ENCODE measurements around the gene DEF6. TPM values are rescaled to one million over a fixed set of nuclear protein-coding genes. Genes with fewer than 3 reads are reported as not detected.
"Not testable (repeated sequence)": the region's sequence is repeated elsewhere in the genome, so short reads cannot be mapped to it uniquely, and the experiment has no call there.

Gene DEF6
- total and polyA plus RNA-seq, 2 experiments from 2014 or later: 5.1 to 7.2 TPM

DNA sequence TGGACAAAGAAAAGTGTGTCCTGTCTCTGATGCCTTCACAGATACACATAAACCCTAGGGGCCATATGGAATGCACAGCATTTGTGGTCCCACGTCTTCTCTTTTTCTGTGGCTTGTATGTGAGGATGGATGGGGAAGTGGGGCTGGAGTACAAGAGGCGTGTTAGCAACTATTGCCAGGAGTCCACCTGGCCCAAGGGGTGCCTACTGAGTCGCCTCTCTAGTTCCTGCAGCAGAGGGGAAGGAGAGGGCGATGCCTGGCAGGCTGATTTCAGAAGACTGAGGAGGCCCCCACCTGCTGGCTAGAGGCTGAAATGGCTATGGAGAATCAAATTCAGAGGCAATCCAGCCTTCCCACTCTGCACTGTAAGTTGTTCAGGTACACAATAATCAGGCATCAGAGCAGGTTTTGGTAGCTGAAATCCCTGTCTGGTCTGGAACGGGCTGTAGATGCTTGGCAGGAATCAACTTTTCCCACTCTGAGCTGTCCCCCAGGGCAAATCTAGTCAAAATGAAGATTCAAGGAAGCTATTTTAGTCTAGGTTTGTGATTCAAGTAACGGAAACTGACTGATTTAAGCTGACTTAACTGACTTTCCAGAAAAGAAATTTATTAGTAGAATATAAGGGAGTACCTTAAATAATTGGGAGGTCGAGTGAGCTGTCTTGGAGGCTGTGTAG, 29.9 kb downstream of the DEF6 start:
- Mint-ChIP-seq H3K9me3 (peaks cover 13% of the 10 kb centered on the region), H3K27ac (no peak overlapping the region; the same call in 1 of the 2 replicates), H3K4me3 (no peak overlapping the region), H3K4me1 (peaks cover 8% of the 10 kb centered on the region), H3K27me3 (ENCODE audit: insufficient read depth, low read depth, poor library complexity) (peaks cover 3% of the 10 kb centered on the region), H3K36me3 (ENCODE audit: low read depth) (peaks cover 3% of the 10 kb centered on the region; the same call in 2 of the 3 replicates)
- Histone ChIP-seq H3K4me2 (no peak overlapping the region), H3K4me1 (ENCODE audit: insufficient read depth) (peaks cover 3% of the 10 kb centered on the region; the same call in 1 of the 2 replicates), H3K27me3 (ENCODE audit: insufficient read depth) (no peaks in the 10 kb centered on the region), H4K20me1 (replicated peaks; ENCODE audit: insufficient read depth) (no peaks in the 10 kb centered on the region), H3K36me3 (ENCODE audit: insufficient read depth) (no peaks in the 10 kb centered on the region), H3K4me3 (no peak overlapping the region), H3K27ac (ENCODE audit: low read depth) (no peak overlapping the region), H3K79me2 (replicated peaks; ENCODE audit: insufficient read depth) (no peaks in the 10 kb centered on the region), H2AFZ (peak overlapping the region; percentile 94; the same call in 1 of the 2 replicates), H3F3A (replicated peaks; ENCODE audit: low read depth) (no peaks in the 10 kb centered on the region), H3K9me2 (ENCODE audit: insufficient read depth) (no peaks in the 10 kb centered on the region)
- ATAC-seq: peak; percentile 97
- DNase-seq (ENCODE audit: low spot score): peak; percentile 86
- TF ChIP-seq, protein P1, sequence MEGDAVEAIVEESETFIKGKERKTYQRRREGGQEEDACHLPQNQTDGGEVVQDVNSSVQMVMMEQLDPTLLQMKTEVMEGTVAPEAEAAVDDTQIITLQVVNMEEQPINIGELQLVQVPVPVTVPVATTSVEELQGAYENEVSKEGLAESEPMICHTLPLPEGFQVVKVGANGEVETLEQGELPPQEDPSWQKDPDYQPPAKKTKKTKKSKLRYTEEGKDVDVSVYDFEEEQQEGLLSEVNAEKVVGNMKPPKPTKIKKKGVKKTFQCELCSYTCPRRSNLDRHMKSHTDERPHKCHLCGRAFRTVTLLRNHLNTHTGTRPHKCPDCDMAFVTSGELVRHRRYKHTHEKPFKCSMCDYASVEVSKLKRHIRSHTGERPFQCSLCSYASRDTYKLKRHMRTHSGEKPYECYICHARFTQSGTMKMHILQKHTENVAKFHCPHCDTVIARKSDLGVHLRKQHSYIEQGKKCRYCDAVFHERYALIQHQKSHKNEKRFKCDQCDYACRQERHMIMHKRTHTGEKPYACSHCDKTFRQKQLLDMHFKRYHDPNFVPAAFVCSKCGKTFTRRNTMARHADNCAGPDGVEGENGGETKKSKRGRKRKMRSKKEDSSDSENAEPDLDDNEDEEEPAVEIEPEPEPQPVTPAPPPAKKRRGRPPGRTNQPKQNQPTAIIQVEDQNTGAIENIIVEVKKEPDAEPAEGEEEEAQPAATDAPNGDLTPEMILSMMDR (conservative IDR thresholded peaks at IDR 0.05; ENCODE audit: low read depth in 2 of 2): peak; percentile 68 to 74
- TF ChIP-seq NANOG (IDR thresholded peaks at IDR 0.05; ENCODE audit: borderline replicate concordance): no peak

DNA sequence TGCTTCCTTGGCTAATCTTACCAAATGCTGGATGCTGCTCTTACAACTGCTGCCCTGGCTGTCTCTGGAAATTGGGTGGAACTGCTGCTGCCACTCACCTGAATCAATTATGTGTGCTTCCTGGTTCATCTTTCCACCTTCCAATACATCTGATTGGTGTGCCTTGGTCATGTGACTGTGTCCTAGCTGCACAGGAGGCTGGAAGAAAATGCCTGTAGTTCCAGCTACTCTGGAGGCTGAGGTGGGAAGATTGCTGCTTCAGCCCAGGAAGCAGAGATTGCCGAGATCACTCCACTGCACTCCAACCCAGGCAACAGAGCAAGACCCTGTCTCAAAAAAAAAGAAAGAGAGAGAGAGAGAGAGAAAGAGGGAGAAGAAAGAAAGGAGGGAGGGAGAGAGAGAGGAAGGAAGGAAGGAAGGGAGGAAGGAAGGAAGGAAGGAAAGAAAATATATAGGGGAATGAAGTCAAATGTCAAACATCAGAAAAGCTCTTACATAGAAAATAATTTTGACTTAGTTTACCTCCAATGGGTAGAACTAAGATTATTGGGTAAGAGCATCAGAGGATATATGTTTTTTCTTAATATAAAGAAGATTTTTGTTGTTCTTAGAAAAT, 30.6 kb downstream of the DEF6 start:
- H3K36me3 ChIP-seq (ENCODE audit: insufficient read depth): no peaks in the 10 kb centered on the region
- no peaks in the 10 kb centered on the region for H4K20me1 ChIP-seq (replicated peaks; ENCODE audit: insufficient read depth)
- H3K27me3 ChIP-seq (ENCODE audit: insufficient read depth): no peaks in the 10 kb centered on the region
- H3F3A ChIP-seq (replicated peaks; ENCODE audit: low read depth): no peaks in the 10 kb centered on the region
- DNase-seq (ENCODE audit: low spot score) (no peak), ATAC-seq (no peak)
- TF ChIP-seq EZH2phosphoT487 (IDR thresholded peaks at IDR 0.05; ENCODE audit: unreplicated experiment): no peak
- H3K9me3 Mint-ChIP-seq: peaks cover 13% of the 10 kb centered on the region
- H3K27ac Mint-ChIP-seq: no peak overlapping the region
- no peaks in the 10 kb centered on the region for H3K9me2 ChIP-seq (ENCODE audit: insufficient read depth)
- peaks cover under 1% of the 10 kb centered on the region for H3K27me3 Mint-ChIP-seq (ENCODE audit: insufficient read depth, low read depth, poor library complexity)
- H2AFZ ChIP-seq: 0 out of 2 replicates have a peak overlapping the region, but pooled peaks have one; percentile 15
- H3K4me1 Mint-ChIP-seq: peaks cover 4% of the 10 kb centered on the region; the same call in 2 of the 3 replicates
- no peaks in the 10 kb centered on the region for H3K4me1 ChIP-seq (ENCODE audit: insufficient read depth)
- H3K36me3 Mint-ChIP-seq (ENCODE audit: low read depth): peaks cover 3% of the 10 kb centered on the region; the same call in 2 of the 3 replicates
- no peak overlapping the region for H3K4me3 Mint-ChIP-seq
- H3K79me2 ChIP-seq (replicated peaks; ENCODE audit: insufficient read depth): no peaks in the 10 kb centered on the region
- no peak overlapping the region for H3K4me3 ChIP-seq
- no peak overlapping the region for H3K4me2 ChIP-seq
- no peak overlapping the region for H3K27ac ChIP-seq (ENCODE audit: low read depth)

DNA sequence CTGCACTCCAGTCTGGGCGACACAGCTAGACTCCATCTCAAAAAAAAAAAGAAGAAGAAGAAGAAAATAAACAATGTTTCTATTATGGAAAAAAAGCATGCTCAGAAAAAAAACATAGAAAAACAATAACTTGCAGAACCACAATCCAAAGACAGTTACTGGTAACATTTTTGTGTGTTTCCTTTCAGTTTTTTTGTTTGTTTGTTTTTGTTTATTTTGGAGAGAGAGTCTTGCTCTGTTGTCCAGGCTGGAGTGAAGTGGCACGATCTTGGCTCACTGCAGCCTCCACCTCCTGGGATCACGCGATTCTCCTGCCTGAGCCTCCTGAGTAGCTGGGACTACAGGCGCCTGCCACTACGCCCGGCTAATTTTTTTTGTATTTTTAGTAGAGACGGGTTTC, 31.3 kb downstream of the DEF6 start:
- H2AFZ ChIP-seq; H3K4me3 ChIP-seq; H3K9me2 ChIP-seq (ENCODE audit: insufficient read depth); H3K36me3 Mint-ChIP-seq (ENCODE audit: low read depth); DNase-seq (ENCODE audit: low spot score); H3K4me2 ChIP-seq; H3K4me1 ChIP-seq (ENCODE audit: insufficient read depth); H3K27me3 ChIP-seq (ENCODE audit: insufficient read depth); H3K4me3 Mint-ChIP-seq; H3K36me3 ChIP-seq (ENCODE audit: insufficient read depth); H3K4me1 Mint-ChIP-seq; H3K79me2 ChIP-seq (replicated peaks; ENCODE audit: insufficient read depth); H3K27me3 Mint-ChIP-seq (ENCODE audit: insufficient read depth, low read depth, poor library complexity); ATAC-seq; H3K27ac Mint-ChIP-seq; H4K20me1 ChIP-seq (replicated peaks; ENCODE audit: insufficient read depth); H3F3A ChIP-seq (replicated peaks; ENCODE audit: low read depth); H3K27ac ChIP-seq (ENCODE audit: low read depth): not testable (repeated sequence)
- peaks cover 13% of the 10 kb centered on the region for H3K9me3 Mint-ChIP-seq

Measured in GM23338 (cell line).